ENCODE data around the gene EXOSC10. TPM values are rescaled to one million over a fixed set of nuclear protein-coding genes. Genes with fewer than 3 reads are reported as not detected.

Gene EXOSC10
- total RNA-seq, 6 donors from 2014 or later = 45.2 to 173 (median 55.9) TPM

GRCh38 chr1:11026052-11026451, 73.6 kb downstream of the EXOSC10 start:
- H3K4me3 ChIP-seq = no peak overlapping the region
- ATAC-seq (ENCODE audit: low FRiP score in 2 of 2) (no peak), DNase-seq (no peak)
- TF ChIP-seq POLR2A (IDR thresholded peaks at IDR 0.05) = no peak
- TF ChIP-seq EP300 (IDR thresholded peaks at IDR 0.05) = no peak
- TF ChIP-seq CTCF (IDR thresholded peaks at IDR 0.05) = no peak
- no peak for TF ChIP-seq POLR2AphosphoS5 (IDR thresholded peaks at IDR 0.05)
- H3K36me3 ChIP-seq = peaks cover 33 to 87% (median 58%) of the 10 kb centered on the region in 4 donors
- 59% methylated on average over 1 of the region's 1 CpG for WGBS, 2 donors
- no peaks in the 10 kb centered on the region for H3K27me3 ChIP-seq
- no peaks in the 10 kb centered on the region for H3K4me1 ChIP-seq
- H3K9me3 ChIP-seq = no peaks in the 10 kb centered on the region
- H3K27ac ChIP-seq = no peak overlapping the region

- Histone ChIP-seq H3K27ac (no peak overlapping the region), H3K36me3 (peaks cover 37 to 87% (median 62%) of the 10 kb centered on the region in 4 donors), H3K27me3 (no peaks in the 10 kb centered on the region), H3K4me3 (no peak overlapping the region), H3K9me3 (no peaks in the 10 kb centered on the region), H3K4me1 (no peaks in the 10 kb centered on the region)
- no peak for ATAC-seq (ENCODE audit: low FRiP score in 2 of 2)
- 85 to 94% methylated on average over 1 of the region's 1 CpG for WGBS, 2 donors
- TF ChIP-seq CTCF (IDR thresholded peaks at IDR 0.05) (no peak), EP300 (IDR thresholded peaks at IDR 0.05) (no peak), POLR2AphosphoS5 (IDR thresholded peaks at IDR 0.05) (no peak), POLR2A (IDR thresholded peaks at IDR 0.05) (no peak)
- DNase-seq = no peak
Observed at GRCh38 chr1:11025618-11026017, 74.1 kb downstream of the EXOSC10 start.

GRCh38 chr1:11024874-11025203, 74.8 kb downstream of the EXOSC10 start:
- no peak for DNase-seq
- TF ChIP-seq POLR2AphosphoS5 (IDR thresholded peaks at IDR 0.05) = no peak
- TF ChIP-seq POLR2A (IDR thresholded peaks at IDR 0.05) = no peak
- TF ChIP-seq EP300 (IDR thresholded peaks at IDR 0.05) = no peak
- TF ChIP-seq CTCF (IDR thresholded peaks at IDR 0.05) = no peak
- no peak overlapping the region for H3K4me3 ChIP-seq
- no peaks in the 10 kb centered on the region for H3K27me3 ChIP-seq
- WGBS, 2 donors = 73 to 79% methylated on average over 2 of the region's 2 CpGs
- H3K27ac ChIP-seq = no peak overlapping the region
- H3K4me1 ChIP-seq = no peaks in the 10 kb centered on the region
- peaks cover 45 to 87% (median 66%) of the 10 kb centered on the region in 4 donors for H3K36me3 ChIP-seq
- ATAC-seq (ENCODE audit: low FRiP score in 2 of 2) = no peak
- H3K9me3 ChIP-seq = no peaks in the 10 kb centered on the region

GRCh38 chr1:11024154-11024873, 75.4 kb downstream of the EXOSC10 start:
- Histone ChIP-seq H3K36me3 (peaks cover 48 to 89% (median 68%) of the 10 kb centered on the region in 4 donors), H3K27ac (no peak overlapping the region), H3K27me3 (no peaks in the 10 kb centered on the region), H3K4me3 (no peak overlapping the region), H3K4me1 (no peaks in the 10 kb centered on the region), H3K9me3 (no peaks in the 10 kb centered on the region)
- no peak for ATAC-seq (ENCODE audit: low FRiP score in 2 of 2)
- TF ChIP-seq POLR2A (IDR thresholded peaks at IDR 0.05) = no peak
- TF ChIP-seq CTCF (IDR thresholded peaks at IDR 0.05) = no peak
- TF ChIP-seq EP300 (IDR thresholded peaks at IDR 0.05) = no peak
- TF ChIP-seq POLR2AphosphoS5 (IDR thresholded peaks at IDR 0.05) = no peak
- DNase-seq = no peak
- 89 to 92% methylated on average over 3 of the region's 3 CpGs for WGBS, 2 donors

- ATAC-seq (ENCODE audit: low FRiP score in 2 of 2) (no peak), DNase-seq (no peak)
- Histone ChIP-seq H3K36me3 (peaks cover 59 to 100% (median 78%) of the 10 kb centered on the region in 4 donors), H3K4me1 (peaks cover 0 to 6% (median 0%) of the 10 kb centered on the region in 4 donors), H3K4me3 (no peak overlapping the region), H3K27ac (no peak overlapping the region), H3K27me3 (no peaks in the 10 kb centered on the region), H3K9me3 (no peaks in the 10 kb centered on the region)
- no peak for TF ChIP-seq POLR2A (IDR thresholded peaks at IDR 0.05)
- no peak for TF ChIP-seq POLR2AphosphoS5 (IDR thresholded peaks at IDR 0.05)
- no peak for TF ChIP-seq EP300 (IDR thresholded peaks at IDR 0.05)
- no peak for TF ChIP-seq CTCF (IDR thresholded peaks at IDR 0.05)
- 95 to 98% methylated on average over 14 of the region's 14 CpGs for WGBS, 2 donors
Observed at GRCh38 chr1:11023201-11023600, 76.5 kb downstream of the EXOSC10 start.
